Lower leg skin (tissue), 4 donors: ENCODE data around the gene WSCD2. TPM values are rescaled to one million over a fixed set of nuclear protein-coding genes. Genes with fewer than 3 reads are reported as not detected.

Experiments used
- DNase-seq, 2 donors: peaks; one replicate each; pipeline ENCODE4 v3.0.0-alpha.2; 2019; ENCODE audit warnings: low spot score in 2 of 2
- H3K4me3 ChIP-seq: fragments of 200-600 bp; sonication (generic); 2 replicates; pipeline ENCODE4 v1.5.1; 2017; ENCODE audit warnings: mild to moderate bottlenecking, low read depth; ENCODE audit not compliant: poor library complexity, severe bottlenecking
- POLR2A ChIP-seq, 2 donors: fragments of 450-650 bp; IDR thresholded peaks; one replicate each; pipeline ENCODE4 v1.6.1; 2016 to 2017; ENCODE audit warnings: antibody characterized with exemption in 2 of 2, mild to moderate bottlenecking in 1 of 2, moderate library complexity in 1 of 2
- WGBS, 2 donors: methylation state at CpG; one replicate each; pipeline ENCODE4 v1.1.5; 2018; 5-methylcytosine and 5-hydroxymethylcytosine counted together
- intact Hi-C: fragments of 100-400 bp; cut with DNase I; formaldehyde crosslinking; loops from one replicate; pipeline ENCODE4 v1.15.0; 2023; ENCODE audit warnings: low total_unique reads
- total RNA-seq, 4 donors: library from RNA; depleted of rRNA; stranded (reverse); fragments of >200 nt; gene quantifications; one replicate each; pipeline ENCODE4 v1.1.0, GENCODE V29; 2016
- TF ChIP-seq, protein P1 (sequence below), 3 donors: fragments of 450-650 bp; IDR thresholded peaks; one replicate each; pipeline ENCODE4 v1.5.1; 2016; ENCODE audit warnings: antibody characterized with exemption in 3 of 3, mild to moderate bottlenecking in 3 of 3, moderate library complexity in 2 of 3

The WSCD2 gene
- total RNA-seq, 4 donors from 2014 or later: 0.15 to 0.63 (median 0.47) TPM

DNA sequence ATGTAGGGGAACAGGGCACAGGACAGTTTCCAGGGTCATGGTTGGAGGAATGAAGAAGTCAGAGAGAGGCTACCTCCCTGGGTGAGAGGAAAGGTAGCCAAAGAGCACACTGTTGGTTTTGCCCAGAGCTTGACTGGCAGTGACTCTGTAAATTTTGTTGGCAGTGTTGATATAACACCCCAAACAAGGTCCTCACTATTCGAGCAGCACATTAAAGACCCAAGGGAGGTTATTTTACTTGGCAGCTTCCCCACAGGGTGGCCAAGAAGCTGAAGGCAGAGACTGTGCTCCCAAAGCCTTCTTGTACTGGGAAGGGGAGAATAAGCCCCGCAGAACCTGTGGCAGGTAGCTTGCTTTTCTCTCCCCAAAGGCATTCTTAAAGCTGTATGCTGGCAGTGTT lies 40.6 kb downstream of the WSCD2 start:
- WGBS, 2 donors: 58% methylated on average over 2 of the region's 2 CpGs
- no peak overlapping the region for H3K4me3 ChIP-seq
- intact Hi-C loops: no loop called here
- TF ChIP-seq POLR2A (IDR thresholded peaks at IDR 0.05): no peak
- TF ChIP-seq, protein P1, sequence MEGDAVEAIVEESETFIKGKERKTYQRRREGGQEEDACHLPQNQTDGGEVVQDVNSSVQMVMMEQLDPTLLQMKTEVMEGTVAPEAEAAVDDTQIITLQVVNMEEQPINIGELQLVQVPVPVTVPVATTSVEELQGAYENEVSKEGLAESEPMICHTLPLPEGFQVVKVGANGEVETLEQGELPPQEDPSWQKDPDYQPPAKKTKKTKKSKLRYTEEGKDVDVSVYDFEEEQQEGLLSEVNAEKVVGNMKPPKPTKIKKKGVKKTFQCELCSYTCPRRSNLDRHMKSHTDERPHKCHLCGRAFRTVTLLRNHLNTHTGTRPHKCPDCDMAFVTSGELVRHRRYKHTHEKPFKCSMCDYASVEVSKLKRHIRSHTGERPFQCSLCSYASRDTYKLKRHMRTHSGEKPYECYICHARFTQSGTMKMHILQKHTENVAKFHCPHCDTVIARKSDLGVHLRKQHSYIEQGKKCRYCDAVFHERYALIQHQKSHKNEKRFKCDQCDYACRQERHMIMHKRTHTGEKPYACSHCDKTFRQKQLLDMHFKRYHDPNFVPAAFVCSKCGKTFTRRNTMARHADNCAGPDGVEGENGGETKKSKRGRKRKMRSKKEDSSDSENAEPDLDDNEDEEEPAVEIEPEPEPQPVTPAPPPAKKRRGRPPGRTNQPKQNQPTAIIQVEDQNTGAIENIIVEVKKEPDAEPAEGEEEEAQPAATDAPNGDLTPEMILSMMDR (IDR thresholded peaks at IDR 0.05): no peak
- DNase-seq: peak in 1 of 2 donors; percentile 9

DNA sequence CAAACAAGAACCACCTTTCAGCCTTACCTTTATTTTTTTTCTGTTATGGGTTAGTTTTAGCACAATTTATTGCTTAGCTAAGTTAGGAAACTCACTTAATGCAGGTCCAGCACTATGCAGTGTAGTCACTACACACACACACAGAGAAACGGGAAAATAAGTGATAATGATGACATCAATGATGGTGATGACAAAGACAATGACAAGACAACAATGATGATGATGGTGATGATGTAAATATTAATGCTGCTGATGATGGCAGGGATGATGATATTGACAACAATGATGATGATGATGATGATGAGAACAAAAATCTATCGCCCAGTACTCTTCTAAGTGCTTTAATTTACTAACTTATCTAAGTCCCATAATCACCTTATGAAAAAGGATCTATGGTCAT lies 41.1 kb downstream of the WSCD2 start:
- intact Hi-C loops: no loop called here
- no peak for DNase-seq

DNA sequence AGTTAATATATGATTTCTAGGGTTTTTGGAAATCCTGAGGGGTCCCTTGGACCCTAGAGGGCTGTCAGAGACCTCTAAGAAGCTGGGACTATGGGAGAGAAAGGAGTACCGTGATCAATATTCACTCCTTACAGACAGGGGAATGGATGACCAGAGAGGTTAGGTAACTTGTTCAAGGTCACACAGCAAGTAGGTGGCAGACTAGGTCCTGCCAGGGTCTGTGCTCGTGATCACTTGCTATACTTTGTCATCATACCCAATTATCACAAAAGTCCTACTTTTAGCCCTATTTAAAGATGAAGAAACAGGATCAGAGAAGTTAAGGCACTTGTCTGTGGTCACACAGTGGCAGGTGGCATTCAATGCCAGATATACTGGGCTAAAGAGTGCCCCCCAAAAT lies 42.9 kb downstream of the WSCD2 start:
- peak in 1 of 2 donors; percentile 2 for DNase-seq
- intact Hi-C loops: no loop called here
- TF ChIP-seq POLR2A (IDR thresholded peaks at IDR 0.05): no peak
- TF ChIP-seq, protein P1 (IDR thresholded peaks at IDR 0.05): no peak
- no peak overlapping the region for H3K4me3 ChIP-seq
- 80 to 87% methylated on average over 2 of the region's 2 CpGs for WGBS, 2 donors

More for the DNA sequence above, 41.1 kb downstream of the WSCD2 start:
- no peak overlapping the region for H3K4me3 ChIP-seq
- TF ChIP-seq POLR2A (IDR thresholded peaks at IDR 0.05): no peak
- TF ChIP-seq, protein P1 (IDR thresholded peaks at IDR 0.05): no peak
- 78 to 83% methylated on average over 2 of the region's 2 CpGs for WGBS, 2 donors

DNA sequence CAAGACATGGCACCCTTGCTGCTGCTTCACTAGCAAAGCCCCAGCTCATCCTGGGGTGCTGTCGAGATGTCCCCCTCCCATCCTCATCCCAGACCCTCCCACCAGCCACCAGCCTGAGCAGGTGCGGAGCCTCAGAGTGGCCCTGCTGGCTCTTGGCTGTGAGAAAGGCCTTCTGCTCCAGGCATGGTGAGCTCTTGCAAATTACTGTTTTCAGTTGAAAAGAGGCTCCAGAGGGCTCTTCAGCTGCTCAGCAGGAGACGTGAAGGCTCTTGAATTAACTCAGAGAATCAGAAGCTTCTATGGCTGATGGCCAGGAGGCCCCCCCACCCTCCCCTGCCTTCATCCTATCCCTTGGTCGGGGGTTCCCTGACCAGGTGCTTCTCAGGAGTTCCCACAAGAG lies 44.1 kb downstream of the WSCD2 start:
- no peak for TF ChIP-seq POLR2A (IDR thresholded peaks at IDR 0.05)
- TF ChIP-seq, protein P1 (IDR thresholded peaks at IDR 0.05): no peak
- no peak overlapping the region for H3K4me3 ChIP-seq
- intact Hi-C loops: no loop called here
- peak in 1 of 2 donors; percentile 56 for DNase-seq
- 76 to 77% methylated on average over 2 to 3 of the region's 4 CpGs for WGBS, 2 donors

DNA sequence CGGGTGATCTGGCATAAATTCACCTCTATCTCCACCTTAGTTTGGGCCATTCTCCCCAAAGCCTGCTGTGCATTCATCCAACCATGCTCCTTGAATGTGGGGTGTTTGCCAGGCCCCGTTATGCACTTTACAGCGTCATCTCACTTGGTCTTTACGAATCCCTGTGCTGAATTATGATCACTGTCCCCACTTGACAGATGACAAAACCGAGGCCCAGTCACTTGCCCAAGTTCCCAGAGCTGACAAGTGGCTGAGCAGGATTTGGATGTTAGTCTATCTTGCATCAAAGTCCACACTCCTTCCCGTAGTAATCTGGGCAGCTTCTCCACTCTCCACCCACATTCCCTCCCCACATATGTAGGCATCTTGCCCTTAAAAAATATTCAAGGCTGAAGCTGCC lies 44.8 kb downstream of the WSCD2 start:
- WGBS, 2 donors: 70 to 73% methylated on average over 6 of the region's 6 CpGs
- DNase-seq: peak in 1 of 2 donors; percentile 50
- intact Hi-C loops: no loop called here
- no peak overlapping the region for H3K4me3 ChIP-seq
- TF ChIP-seq POLR2A (IDR thresholded peaks at IDR 0.05): no peak
- TF ChIP-seq, protein P1 (IDR thresholded peaks at IDR 0.05): no peak

DNA sequence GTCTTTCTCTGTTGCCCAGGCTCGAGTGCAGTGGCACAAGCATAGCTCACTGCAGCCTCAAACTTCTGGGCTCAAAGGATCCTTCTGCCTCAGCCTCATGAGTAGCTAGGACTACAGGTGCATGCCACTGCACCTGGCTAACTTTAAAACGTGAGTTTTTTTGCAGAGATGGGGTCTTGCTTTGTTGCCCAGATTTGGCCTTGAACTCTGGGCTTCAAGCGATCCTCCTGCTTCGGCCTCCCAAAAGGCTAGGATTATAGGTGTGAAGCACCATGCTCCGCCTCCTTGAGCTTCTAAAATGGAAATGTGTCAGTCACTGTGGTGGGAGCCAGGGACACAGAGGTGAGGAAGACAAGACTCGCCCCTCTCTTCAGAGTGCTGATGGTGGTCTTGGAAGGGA lies 45.6 kb downstream of the WSCD2 start:
- H3K4me3 ChIP-seq: no peak overlapping the region
- intact Hi-C loops: no loop called here
- no peak for TF ChIP-seq POLR2A (IDR thresholded peaks at IDR 0.05)
- TF ChIP-seq, protein P1 (IDR thresholded peaks at IDR 0.05): no peak
- peak in 1 of 2 donors; percentile 37 for DNase-seq
- WGBS, 2 donors: 84% methylated on average over 6 of the region's 6 CpGs
